Endothelial cell of umbilical vein (primary cell): ENCODE measurements around the gene AKAIN1. TPM values are rescaled to one million over a fixed set of nuclear protein-coding genes. Genes with fewer than 3 reads are reported as not detected.
A peak's percentile ranks its signal among the peaks of the same experiment; 100 is the strongest.

Experiments
- BruUV-seq: library from RNA; stranded (reverse); fragments of 400-500 nt; replicated peaks from 2 replicates; lab custom pipeline; 2021; lab: Mats Ljungman, UMichigan
- CTCF ChIA-PET: fragments of 300-600, 350-600 bp; sonication (Branson Sonifier 250); formaldehyde crosslinking; loops from one replicate; lab custom pipeline; 2021; ENCODE audit warnings: antibody characterized with exemption, inconsistent platforms; lab: Charles Lee
- POLR2A ChIA-PET: fragments of 300-600, 350-600 bp; sonication (Branson Sonifier 250); formaldehyde crosslinking; loops from one replicate; lab custom pipeline; 2021; ENCODE audit warnings: antibody characterized with exemption, inconsistent platforms; lab: Charles Lee
- DNase-seq: peaks from one replicate; pipeline ENCODE4 v3.0.0-alpha.2; 2011; ENCODE audit warnings: low read depth, low spot score
- FAIRE-seq: peaks from 2 replicates; lab custom pipeline; 2011; peaks lifted over from hg19 to GRCh38; lab: Jason Lieb, UNC
- H2AFZ ChIP-seq: 2 replicates; pipeline ENCODE4 v1.6.0; 2012; ENCODE audit warnings: low read depth, low read length, control low read depth, inconsistent platforms
- H3K27ac ChIP-seq: 2 replicates; pipeline ENCODE4 v1.5.1; 2011; ENCODE audit warnings: low read depth, mild to moderate bottlenecking, control low read depth, low read length, moderate library complexity; ENCODE audit not compliant: insufficient read depth
- H3K27me3 ChIP-seq, 2 experiments: 2 replicates each; pipeline versions ENCODE4 v1.6.0 to v1.6.1; 2011; ENCODE audit warnings: low read length in 2 of 2, mixed read lengths in 1 of 2; ENCODE audit not compliant: control insufficient read depth in 2 of 2, insufficient read depth in 2 of 2
- H3K36me3 ChIP-seq, 2 experiments: 2 replicates in 1 of 2; 3 replicates in 1 of 2; pipeline ENCODE4 v1.5.1; 2011; ENCODE audit warnings: low read length in 2 of 2, mild to moderate bottlenecking in 1 of 2, moderate library complexity in 1 of 2; ENCODE audit not compliant: control insufficient read depth in 2 of 2, insufficient read depth in 2 of 2; ENCODE audit errors: extremely low read depth in 1 of 2
- H3K4me1 ChIP-seq: 3 replicates; pipeline ENCODE4 v1.5.1; 2011; ENCODE audit warnings: mild to moderate bottlenecking, low read length; ENCODE audit not compliant: control insufficient read depth, insufficient read depth; ENCODE audit errors: extremely low read depth
- H3K4me2 ChIP-seq: 2 replicates; pipeline ENCODE4 v1.6.1; 2011; ENCODE audit warnings: low read length, control low read depth, mixed read lengths; ENCODE audit not compliant: insufficient read depth
- H3K4me3 ChIP-seq, 3 experiments: fragments of 200-600 bp in 1 of 3; sonication (generic), shearing (Covaris generic) in 1 of 3; replicated peaks in 1 of 3; 2 replicates each; pipeline ENCODE4 v1.5.1; 2011 to 2016; ENCODE audit warnings: control low read depth in 3 of 3, low read length in 3 of 3, mild to moderate bottlenecking in 2 of 3, inconsistent platforms in 1 of 3, low read depth in 1 of 3, moderate library complexity in 1 of 3; ENCODE audit not compliant: insufficient read depth in 1 of 3
- H3K79me2 ChIP-seq: 2 replicates; pipeline ENCODE4 v1.6.0; 2012; ENCODE audit warnings: low read length, inconsistent platforms; ENCODE audit not compliant: control insufficient read depth, insufficient read depth
- H3K9ac ChIP-seq: replicated peaks from 2 replicates; pipeline ENCODE3; 2011; ENCODE audit warnings: low read length, control low read depth; ENCODE audit not compliant: insufficient read depth; ENCODE audit errors: extremely low read depth
- H3K9me1 ChIP-seq: replicated peaks from 3 replicates; pipeline ENCODE4 v1.6.0; 2011; ENCODE audit warnings: mild to moderate bottlenecking, low read length; ENCODE audit not compliant: control insufficient read depth, insufficient read depth; ENCODE audit errors: extremely low read depth
- H3K9me3 ChIP-seq: replicated peaks from 2 replicates; pipeline ENCODE4 v1.5.1; 2012; ENCODE audit warnings: low read length, inconsistent platforms; ENCODE audit not compliant: control insufficient read depth, insufficient read depth
- H4K20me1 ChIP-seq: replicated peaks from 2 replicates; pipeline ENCODE3; 2011; ENCODE audit warnings: mild to moderate bottlenecking, low read length; ENCODE audit not compliant: control insufficient read depth, insufficient read depth; ENCODE audit errors: extremely low read depth
- CTCF ChIP-seq, 2 donors: IDR thresholded peaks; 1 replicate in 1 of 2; 2 replicates in 1 of 2; pipeline ENCODE4 v1.5.1; 2011; ENCODE audit warnings: low read length in 2 of 2, mild to moderate bottlenecking in 2 of 2, moderate library complexity in 2 of 2, control low read depth in 1 of 2, inconsistent platforms in 1 of 2, low read depth in 1 of 2; ENCODE audit not compliant: insufficient read depth in 1 of 2; ENCODE audit errors: extremely low read depth in 1 of 2
- EZH2 ChIP-seq: IDR thresholded peaks from 2 replicates; pipeline ENCODE4 v1.6.1; 2012; ENCODE audit warnings: borderline replicate concordance, low read depth, mild to moderate bottlenecking, moderate library complexity, low read length, inconsistent platforms; ENCODE audit not compliant: severe bottlenecking
- FOS ChIP-seq: IDR thresholded peaks from 2 replicates; pipeline ENCODE4 v1.6.1; 2011; ENCODE audit warnings: mild to moderate bottlenecking, low read length, moderate library complexity, borderline replicate concordance; ENCODE audit not compliant: insufficient read depth
- GATA2 ChIP-seq: IDR thresholded peaks from 2 replicates; pipeline ENCODE4 v1.7.0; 2011; ENCODE audit warnings: low read depth, mild to moderate bottlenecking, moderate library complexity, mixed read lengths, low read length; ENCODE audit not compliant: insufficient read length, insufficient read depth
- JUN ChIP-seq: IDR thresholded peaks from 2 replicates; pipeline ENCODE4 v1.6.1; 2011; ENCODE audit warnings: borderline replicate concordance, low read depth; ENCODE audit not compliant: insufficient read length, insufficient read depth
- MYC ChIP-seq: IDR thresholded peaks from one replicate; pipeline ENCODE4 v1.6.1; 2011; ENCODE audit warnings: mild to moderate bottlenecking, low read depth, low read length
- POLR2A ChIP-seq: IDR thresholded peaks from 2 replicates; pipeline ENCODE4 v1.6.1; 2012; ENCODE audit warnings: low read depth, mild to moderate bottlenecking, control low read depth, low read length
- POLR2AphosphoS5 ChIP-seq: IDR thresholded peaks from 2 replicates; pipeline ENCODE4 v1.6.1; 2012; ENCODE audit warnings: low read depth, mild to moderate bottlenecking, control low read depth, low read length, moderate library complexity; ENCODE audit not compliant: insufficient read depth
- dilution Hi-C: fragments of 300-500 bp; cut with MboI; formaldehyde crosslinking; loops from one replicate; pipeline ENCODE4 v1.15.0; 2019; ENCODE audit warnings: low sequenced_read_pairs; ENCODE audit not compliant: extremely low pct_ligation_motif_present
- intact Hi-C: fragments of 100-400 bp; cut with micrococcal nuclease; formaldehyde crosslinking; loops from one replicate; pipeline ENCODE4 v1.10.0; 2022
- polyA plus RNA-seq, 4 experiments: library from polyadenylated mRNA; depleted of rRNA in 3 of 4; stranded (reverse) in 3 of 4; unstranded in 1 of 4; fragments of >200 nt; gene quantifications; 2 replicates each; pipeline versions ENCODE4 v1.2.1 to v1.2.3, GENCODE V29; 2011 to 2012; ENCODE audit warnings: missing spikeins in 1 of 4
- total RNA-seq: library from RNA; stranded (reverse); gene quantifications from 2 replicates; pipeline ENCODE4 v1.2.3, GENCODE V29; 2021
- TF ChIP-seq, protein P1 (sequence below): IDR thresholded peaks from 2 replicates; pipeline ENCODE4 v1.6.1; 2011; ENCODE audit not compliant: insufficient read depth, insufficient read length

AKAIN1 gene
- total and polyA plus RNA-seq, 2 donors (not counting 3 experiments of a cell fraction or from before 2014, with no cell fraction given) = not detected

- Histone ChIP-seq H3K27ac (no peak overlapping the region), H3K4me2 (peak overlapping the region; percentile 83), H4K20me1 (no peaks in the 10 kb centered on the region), H3K9me3 (no peaks in the 10 kb centered on the region), H3K4me1 (peaks cover 20% of the 10 kb centered on the region), H3K27me3 (peaks cover 6 to 17% of the 10 kb centered on the region in 2 experiments), H3K36me3 (peaks cover 0 to 2% of the 10 kb centered on the region in 2 experiments), H2AFZ (no peak overlapping the region), H3K79me2 (peaks cover 8% of the 10 kb centered on the region), H3K4me3 (peak overlapping the region in 1 of 3 experiments; percentile 72), H3K9me1 (no peaks in the 10 kb centered on the region), H3K9ac (no peak overlapping the region)
- ChIA-PET POLR2A (no interaction called here), CTCF (no interaction called here)
- FAIRE-seq (no peak), DNase-seq (no peak)
- BruUV-seq = no TSS peak
- intact Hi-C loops = loop anchor here (2.0 to 5.0 kb wide), 2 partner anchors 217 to 393 kb away; no protein-coding TSS in a partner anchor
- dilution Hi-C loops = no loop called here
- no peak for TF ChIP-seq FOS
- TF ChIP-seq POLR2A = no peak
- TF ChIP-seq GATA2 = no peak
- TF ChIP-seq EZH2 = no peak
- no peak for TF ChIP-seq JUN
- TF ChIP-seq POLR2AphosphoS5 = no peak
- no peak for TF ChIP-seq CTCF (IDR thresholded peaks at IDR 0.05; ENCODE audit: extremely low read depth in 1 of 2, insufficient read depth in 1 of 2, low read depth in 1 of 2, low read length in 2 of 2)
- TF ChIP-seq, protein P1, sequence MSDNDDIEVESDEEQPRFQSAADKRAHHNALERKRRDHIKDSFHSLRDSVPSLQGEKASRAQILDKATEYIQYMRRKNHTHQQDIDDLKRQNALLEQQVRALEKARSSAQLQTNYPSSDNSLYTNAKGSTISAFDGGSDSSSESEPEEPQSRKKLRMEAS = no peak
- no peak for TF ChIP-seq MYC
Observed at GRCh38 chr18:5239447-5239846, 42.4 kb upstream of the AKAIN1 start.
